WERI-Rb-1 (cell line): ENCODE results near the gene GSTP1.

Experiments
- DNase-seq: peaks from one replicate; pipeline ENCODE4 v3.0.0-alpha.2; 2020
- H3K27ac ChIP-seq: fragments of 250-450 bp; sonication (Bioruptor Pico); 2 replicates; pipeline ENCODE4 v1.5.1; 2020; ENCODE audit warnings: mild to moderate bottlenecking, moderate library complexity
- H3K27me3 ChIP-seq: fragments of 250-450 bp; sonication (Bioruptor Pico); 2 replicates; pipeline ENCODE4 v1.5.1; 2021; ENCODE audit warnings: mild to moderate bottlenecking, low read depth, moderate library complexity; ENCODE audit not compliant: insufficient read depth, severe bottlenecking
- H3K36me3 ChIP-seq: fragments of 250-450 bp; sonication (Bioruptor Pico); 2 replicates; pipeline ENCODE4 v1.5.1; 2020; ENCODE audit warnings: mild to moderate bottlenecking, moderate library complexity
- H3K4me3 ChIP-seq: 2 replicates; pipeline ENCODE4 v1.5.1; 2011; ENCODE audit warnings: low read depth, mild to moderate bottlenecking, control low read depth, low read length
- H3K9me3 ChIP-seq: fragments of 250-450 bp; sonication (Bioruptor Pico); 2 replicates; pipeline ENCODE4 v1.5.1; 2021; ENCODE audit warnings: mild to moderate bottlenecking, moderate library complexity; ENCODE audit not compliant: severe bottlenecking
- TF ChIP-seq, protein P1 (sequence below): IDR thresholded peaks from 2 replicates; pipeline ENCODE4 v1.5.1; 2011; ENCODE audit warnings: low read depth, mild to moderate bottlenecking, control low read depth, inconsistent platforms, low read length

The GSTP1 gene

DNA sequence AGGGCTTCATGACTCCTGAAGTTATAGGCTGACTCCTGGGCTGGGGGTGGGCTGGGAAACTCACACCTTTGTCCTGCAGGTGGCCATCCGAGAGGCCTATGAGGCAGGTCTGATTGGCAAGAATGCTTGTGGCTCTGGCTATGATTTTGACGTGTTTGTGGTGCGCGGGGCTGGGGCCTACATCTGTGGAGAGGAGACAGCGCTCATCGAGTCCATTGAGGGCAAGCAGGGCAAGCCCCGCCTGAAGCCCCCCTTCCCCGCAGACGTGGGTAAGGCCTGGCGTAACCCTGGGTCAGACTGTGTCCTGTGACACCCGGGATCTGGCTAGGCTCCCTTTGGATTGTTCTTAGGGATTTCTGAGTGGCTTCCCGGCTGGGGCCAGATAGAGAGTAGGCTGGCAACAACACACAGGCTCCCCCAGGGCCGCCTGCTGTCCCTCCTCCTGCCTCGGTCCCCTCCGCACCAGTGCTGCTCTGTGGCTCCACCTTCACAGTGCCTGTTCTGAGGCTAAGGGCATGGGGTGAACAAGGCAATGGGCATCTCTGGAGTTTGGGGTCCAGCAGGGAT lies 26.8 kb downstream of the GSTP1 start:
- H3K27ac ChIP-seq: no peak overlapping the region
- TF ChIP-seq, protein P1, sequence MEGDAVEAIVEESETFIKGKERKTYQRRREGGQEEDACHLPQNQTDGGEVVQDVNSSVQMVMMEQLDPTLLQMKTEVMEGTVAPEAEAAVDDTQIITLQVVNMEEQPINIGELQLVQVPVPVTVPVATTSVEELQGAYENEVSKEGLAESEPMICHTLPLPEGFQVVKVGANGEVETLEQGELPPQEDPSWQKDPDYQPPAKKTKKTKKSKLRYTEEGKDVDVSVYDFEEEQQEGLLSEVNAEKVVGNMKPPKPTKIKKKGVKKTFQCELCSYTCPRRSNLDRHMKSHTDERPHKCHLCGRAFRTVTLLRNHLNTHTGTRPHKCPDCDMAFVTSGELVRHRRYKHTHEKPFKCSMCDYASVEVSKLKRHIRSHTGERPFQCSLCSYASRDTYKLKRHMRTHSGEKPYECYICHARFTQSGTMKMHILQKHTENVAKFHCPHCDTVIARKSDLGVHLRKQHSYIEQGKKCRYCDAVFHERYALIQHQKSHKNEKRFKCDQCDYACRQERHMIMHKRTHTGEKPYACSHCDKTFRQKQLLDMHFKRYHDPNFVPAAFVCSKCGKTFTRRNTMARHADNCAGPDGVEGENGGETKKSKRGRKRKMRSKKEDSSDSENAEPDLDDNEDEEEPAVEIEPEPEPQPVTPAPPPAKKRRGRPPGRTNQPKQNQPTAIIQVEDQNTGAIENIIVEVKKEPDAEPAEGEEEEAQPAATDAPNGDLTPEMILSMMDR: no peak
- H3K4me3 ChIP-seq: no peak overlapping the region
- DNase-seq: no peak
- no peaks in the 10 kb centered on the region for H3K27me3 ChIP-seq
- H3K36me3 ChIP-seq: peaks cover 50% of the 10 kb centered on the region
- H3K9me3 ChIP-seq: no peaks in the 10 kb centered on the region

DNA sequence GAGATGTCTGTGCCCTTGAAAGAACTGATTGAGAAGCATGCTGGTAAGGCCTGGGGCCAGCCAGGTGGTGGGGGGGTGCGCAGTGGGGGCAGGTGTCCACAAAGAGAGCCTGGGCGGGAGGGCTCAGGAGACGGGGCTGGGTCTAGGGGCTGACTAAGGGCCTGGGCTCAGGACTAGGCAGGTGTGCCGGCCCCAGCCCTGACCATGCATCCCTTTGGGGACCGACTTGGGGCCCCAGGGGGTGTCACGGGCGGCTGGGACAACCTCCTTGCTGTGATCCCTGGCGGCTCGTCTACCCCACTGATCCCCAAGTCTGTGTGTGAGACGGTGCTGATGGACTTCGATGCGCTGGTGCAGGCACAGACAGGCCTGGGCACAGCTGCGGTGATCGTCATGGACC lies 27.6 kb downstream of the GSTP1 start:
- peaks cover 50% of the 10 kb centered on the region for H3K36me3 ChIP-seq

DNA sequence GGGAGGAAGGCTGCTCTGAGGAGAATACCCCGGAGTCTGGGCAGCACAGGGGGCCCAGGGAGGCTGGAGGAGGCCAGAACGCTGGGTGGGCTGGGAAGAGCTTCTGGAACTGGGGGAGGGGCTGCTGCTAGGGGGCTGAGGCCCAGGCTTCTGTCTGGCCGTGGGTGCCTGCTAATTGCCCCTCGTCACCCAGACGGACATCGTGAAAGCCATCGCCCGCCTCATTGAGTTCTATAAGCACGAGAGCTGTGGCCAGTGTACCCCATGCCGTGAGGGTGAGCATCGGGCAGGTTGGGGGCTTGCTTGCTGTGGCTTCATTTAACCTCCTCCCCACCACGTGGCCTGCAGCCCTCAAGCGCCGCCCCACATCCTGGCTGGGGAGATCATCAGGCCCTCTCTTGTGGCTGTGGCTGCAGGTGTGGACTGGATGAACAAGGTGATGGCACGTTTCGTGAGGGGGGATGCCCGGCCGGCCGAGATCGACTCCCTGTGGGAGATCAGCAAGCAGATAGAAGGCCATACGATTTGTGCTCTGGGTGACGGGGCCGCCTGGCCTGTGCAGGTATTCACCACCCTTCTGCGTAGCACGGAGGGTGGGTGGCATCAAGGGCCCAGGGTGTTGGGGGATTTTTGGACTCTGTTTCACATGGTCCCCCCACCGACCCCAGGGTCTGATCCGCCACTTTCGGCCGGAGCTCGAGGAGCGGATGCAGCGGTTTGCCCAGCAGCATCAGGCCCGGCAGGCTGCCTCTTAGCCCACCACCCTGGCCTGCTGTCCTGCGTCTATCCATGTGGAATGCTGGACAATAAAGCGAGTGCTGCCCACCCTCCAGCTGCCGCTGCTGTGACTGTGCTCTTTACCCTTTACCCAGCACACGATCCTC lies 28.3 kb downstream of the GSTP1 start:
- H3K4me3 ChIP-seq: no peak overlapping the region
- no peak overlapping the region for H3K27ac ChIP-seq
- H3K36me3 ChIP-seq: peaks cover 50% of the 10 kb centered on the region
- H3K9me3 ChIP-seq: no peaks in the 10 kb centered on the region
- DNase-seq: no peak
- H3K27me3 ChIP-seq: no peaks in the 10 kb centered on the region
- TF ChIP-seq, protein P1: no peak

More for the DNA sequence above, 27.6 kb downstream of the GSTP1 start:
- no peak overlapping the region for H3K4me3 ChIP-seq
- no peak overlapping the region for H3K27ac ChIP-seq
- DNase-seq: no peak
- TF ChIP-seq, protein P1: no peak
- H3K9me3 ChIP-seq: no peaks in the 10 kb centered on the region
- no peaks in the 10 kb centered on the region for H3K27me3 ChIP-seq

DNA sequence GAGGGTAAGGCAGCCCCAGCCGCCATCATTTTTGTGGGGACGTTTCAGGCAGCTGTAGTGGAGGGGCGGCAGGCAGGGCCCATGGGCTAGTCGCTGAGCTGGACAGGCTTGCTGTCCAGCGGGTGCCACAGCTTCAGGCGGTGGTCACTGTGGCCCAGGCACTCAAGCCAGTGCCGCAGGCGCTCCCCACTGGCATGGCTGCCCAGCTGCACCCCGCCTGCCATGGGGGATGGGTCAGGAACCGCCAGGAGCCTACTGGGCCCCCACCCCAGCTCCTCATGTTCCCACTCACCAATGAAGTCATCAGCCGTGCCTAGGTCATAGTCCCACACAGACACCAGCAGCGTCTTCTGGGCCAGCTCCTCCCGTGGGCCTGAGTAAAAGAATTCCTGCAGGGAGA lies 29.1 kb downstream of the GSTP1 start:
- Histone ChIP-seq H3K9me3 (no peaks in the 10 kb centered on the region), H3K4me3 (no peak overlapping the region), H3K36me3 (peaks cover 49% of the 10 kb centered on the region), H3K27me3 (no peaks in the 10 kb centered on the region), H3K27ac (no peak overlapping the region)
- DNase-seq: no peak
- TF ChIP-seq, protein P1: no peak

DNA sequence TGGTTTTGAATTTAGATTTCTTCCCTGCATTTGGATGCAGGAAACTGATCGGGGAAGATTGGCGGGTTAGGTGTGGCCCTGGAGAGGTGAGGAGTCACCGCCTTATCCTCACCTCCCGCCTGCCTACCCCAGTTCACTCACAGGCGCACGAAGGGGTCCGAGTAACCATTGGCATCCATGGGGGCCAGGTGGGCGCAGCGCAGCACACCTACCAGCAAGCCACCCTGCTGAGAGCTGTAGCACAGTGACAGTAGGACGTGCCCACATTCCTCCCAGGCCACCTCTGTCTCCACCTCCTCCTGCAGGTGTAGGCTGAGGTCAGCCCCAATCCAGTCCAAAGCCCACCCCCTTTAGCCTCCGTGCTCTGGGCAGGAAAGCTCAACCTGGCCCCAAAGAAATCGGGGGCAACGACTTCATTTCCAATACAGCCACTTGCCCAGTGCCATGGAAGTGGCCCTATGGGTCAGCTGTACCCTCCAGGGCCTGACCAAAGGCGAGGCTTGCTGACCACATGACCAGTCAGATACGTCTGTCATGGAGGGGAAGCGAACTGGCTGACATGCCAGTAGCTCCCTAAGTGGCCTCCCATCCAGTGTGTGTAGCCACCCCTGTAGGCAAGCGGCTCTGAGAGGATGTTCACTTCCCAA lies 29.8 kb downstream of the GSTP1 start:
- no peaks in the 10 kb centered on the region for H3K9me3 ChIP-seq
- no peak overlapping the region for H3K27ac ChIP-seq
- H3K36me3 ChIP-seq: peaks cover 44% of the 10 kb centered on the region
- TF ChIP-seq, protein P1: no peak
- DNase-seq: no peak
- H3K4me3 ChIP-seq: no peak overlapping the region
- H3K27me3 ChIP-seq: no peaks in the 10 kb centered on the region
